Glutamatergic neuron (in vitro differentiated cells): ENCODE measurements around the gene WASHC3. TPM values are rescaled to one million over a fixed set of nuclear protein-coding genes. Genes with fewer than 3 reads are reported as not detected.
A peak's percentile ranks its signal among the peaks of the same experiment; 100 is the strongest.

Experiments
- DNase-seq: peaks from one replicate; pipeline ENCODE4 v3.0.0; 2022
- H3K27ac Mint-ChIP-seq: one replicate; pipeline ENCODE4 v1.8.0; 2020; ENCODE audit warnings: mild to moderate bottlenecking, mixed read lengths, inconsistent platforms; ENCODE audit not compliant: unreplicated experiment
- H3K27me3 Mint-ChIP-seq: one replicate; pipeline ENCODE4 v1.8.0; 2020; ENCODE audit warnings: mild to moderate bottlenecking, moderate library complexity, mixed read lengths, inconsistent platforms; ENCODE audit not compliant: unreplicated experiment
- H3K36me3 Mint-ChIP-seq: one replicate; pipeline ENCODE4 v1.8.0; 2020; ENCODE audit warnings: mild to moderate bottlenecking, mixed read lengths, inconsistent platforms; ENCODE audit not compliant: unreplicated experiment
- H3K4me1 Mint-ChIP-seq: one replicate; pipeline ENCODE4 v1.8.0; 2020; ENCODE audit warnings: mild to moderate bottlenecking, low read depth, mixed read lengths, inconsistent platforms; ENCODE audit not compliant: unreplicated experiment
- H3K4me3 Mint-ChIP-seq: one replicate; pipeline ENCODE4 v1.8.0; 2020; ENCODE audit warnings: mild to moderate bottlenecking, mixed read lengths, inconsistent platforms; ENCODE audit not compliant: unreplicated experiment
- H3K9me3 Mint-ChIP-seq: one replicate; pipeline ENCODE4 v1.8.0; 2020; ENCODE audit warnings: mild to moderate bottlenecking, moderate library complexity, mixed read lengths, inconsistent platforms; ENCODE audit not compliant: unreplicated experiment
- total RNA-seq: library from RNA; stranded (reverse); fragmentation: NEBNext Ultra II Directional; extraction: Animal tissue kit (Norgen Biotek cat#: 25700); gene quantifications from one replicate; pipeline ENCODE4 v1.2.1, GENCODE V29; 2021; ENCODE audit not compliant: unreplicated experiment
- TF ChIP-seq, protein P1 (sequence below): fragments of 200-600 bp; sonication (generic); IDR thresholded peaks from one replicate; pipeline ENCODE4 v1.5.0; 2021; ENCODE audit not compliant: partially characterized antibody, unreplicated experiment

The WASHC3 gene
- total RNA-seq, 1 donor from 2014 or later, result 35.1 TPM

GRCh38 chr12:102067574-102068258 lies 5.9 kb upstream of the WASHC3 start:
- no peak overlapping the region for H3K27ac Mint-ChIP-seq
- H3K4me3 Mint-ChIP-seq, result no peak overlapping the region
- no peak for DNase-seq
- H3K27me3 Mint-ChIP-seq, result no peaks in the 10 kb centered on the region
- TF ChIP-seq, protein P1, sequence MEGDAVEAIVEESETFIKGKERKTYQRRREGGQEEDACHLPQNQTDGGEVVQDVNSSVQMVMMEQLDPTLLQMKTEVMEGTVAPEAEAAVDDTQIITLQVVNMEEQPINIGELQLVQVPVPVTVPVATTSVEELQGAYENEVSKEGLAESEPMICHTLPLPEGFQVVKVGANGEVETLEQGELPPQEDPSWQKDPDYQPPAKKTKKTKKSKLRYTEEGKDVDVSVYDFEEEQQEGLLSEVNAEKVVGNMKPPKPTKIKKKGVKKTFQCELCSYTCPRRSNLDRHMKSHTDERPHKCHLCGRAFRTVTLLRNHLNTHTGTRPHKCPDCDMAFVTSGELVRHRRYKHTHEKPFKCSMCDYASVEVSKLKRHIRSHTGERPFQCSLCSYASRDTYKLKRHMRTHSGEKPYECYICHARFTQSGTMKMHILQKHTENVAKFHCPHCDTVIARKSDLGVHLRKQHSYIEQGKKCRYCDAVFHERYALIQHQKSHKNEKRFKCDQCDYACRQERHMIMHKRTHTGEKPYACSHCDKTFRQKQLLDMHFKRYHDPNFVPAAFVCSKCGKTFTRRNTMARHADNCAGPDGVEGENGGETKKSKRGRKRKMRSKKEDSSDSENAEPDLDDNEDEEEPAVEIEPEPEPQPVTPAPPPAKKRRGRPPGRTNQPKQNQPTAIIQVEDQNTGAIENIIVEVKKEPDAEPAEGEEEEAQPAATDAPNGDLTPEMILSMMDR, result no peak
- no peaks in the 10 kb centered on the region for H3K4me1 Mint-ChIP-seq
- no peaks in the 10 kb centered on the region for H3K36me3 Mint-ChIP-seq
- H3K9me3 Mint-ChIP-seq, result no peaks in the 10 kb centered on the region

GRCh38 chr12:102064476-102064875 lies 2.7 kb upstream of the WASHC3 start:
- Mint-ChIP-seq H3K36me3 (no peaks in the 10 kb centered on the region), H3K4me3 (no peak overlapping the region), H3K27ac (no peak overlapping the region), H3K27me3 (no peaks in the 10 kb centered on the region), H3K9me3 (peaks cover 4% of the 10 kb centered on the region), H3K4me1 (no peaks in the 10 kb centered on the region)
- TF ChIP-seq, protein P1, result no peak
- no peak for DNase-seq

DNA sequence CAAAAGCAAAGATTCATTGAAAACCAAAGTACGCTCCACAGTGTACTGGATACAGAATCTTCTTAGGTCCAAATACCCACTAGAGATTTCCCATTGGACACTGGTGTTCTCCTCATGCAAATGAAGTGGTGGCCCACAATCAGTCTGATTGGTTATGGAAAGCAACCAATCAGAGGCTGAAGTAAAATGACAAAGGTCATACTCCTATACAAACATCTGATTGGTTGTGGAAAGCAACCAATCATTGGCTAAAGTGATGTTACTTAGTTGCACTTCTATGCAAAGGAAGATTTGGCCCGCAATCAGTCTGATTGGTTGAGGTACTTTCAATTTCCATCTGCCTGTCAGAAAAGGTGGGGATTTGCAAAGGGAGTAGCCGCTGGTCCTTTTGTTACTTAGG lies 1.3 kb upstream of the WASHC3 start:
- TF ChIP-seq, protein P1, result no peak
- peaks cover 4% of the 10 kb centered on the region for H3K9me3 Mint-ChIP-seq
- H3K36me3 Mint-ChIP-seq, result no peaks in the 10 kb centered on the region
- H3K4me1 Mint-ChIP-seq, result no peaks in the 10 kb centered on the region
- H3K27ac Mint-ChIP-seq, result no peak overlapping the region
- DNase-seq, result no peak
- peak overlapping the region; percentile 9 for H3K4me3 Mint-ChIP-seq
- H3K27me3 Mint-ChIP-seq, result no peaks in the 10 kb centered on the region

DNA sequence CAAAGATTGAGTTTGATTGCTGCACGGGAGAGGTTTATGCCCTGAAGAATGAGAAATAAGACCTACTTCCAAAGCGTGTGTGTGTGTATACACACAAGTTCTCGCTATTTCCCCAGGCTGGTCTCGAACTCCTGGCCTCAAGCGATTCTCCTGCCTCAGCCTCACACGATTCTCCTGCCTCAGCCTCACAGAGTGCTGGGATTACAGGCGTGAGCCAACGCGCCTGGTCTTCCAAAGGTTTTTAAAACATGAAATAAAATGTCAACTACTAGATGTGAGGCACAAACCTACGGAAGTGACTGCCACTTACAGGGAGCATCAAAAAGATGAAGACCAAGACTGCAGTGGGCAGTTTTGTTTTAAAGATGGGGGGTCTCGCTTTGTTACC lies 622 bp upstream of the WASHC3 start:
- Mint-ChIP-seq H3K27me3 (no peaks in the 10 kb centered on the region), H3K4me3 (peak overlapping the region; percentile 92), H3K36me3 (no peaks in the 10 kb centered on the region), H3K4me1 (no peaks in the 10 kb centered on the region), H3K9me3 (peaks cover 4% of the 10 kb centered on the region), H3K27ac (peak overlapping the region; percentile 69)
- no peak for DNase-seq
- TF ChIP-seq, protein P1, result no peak

- Mint-ChIP-seq H3K27me3 (no peaks in the 10 kb centered on the region), H3K4me1 (no peaks in the 10 kb centered on the region), H3K36me3 (no peaks in the 10 kb centered on the region), H3K9me3 (peaks cover 4% of the 10 kb centered on the region), H3K4me3 (peak overlapping the region; percentile 92), H3K27ac (peak overlapping the region; percentile 69)
- DNase-seq, result no peak
- TF ChIP-seq, protein P1, result no peak
These were observed 663 bp downstream of the WASHC3 start for GRCh38 chr12:102061096-102061559.
